GM10248 (cell line): ENCODE results near the gene CFAP77.

Source experiments
- CTCF ChIA-PET: fragments of 300-600 bp; sonication (Branson Sonifier 250); formaldehyde crosslinking; extraction: SDS; loops from one replicate; lab custom pipeline; 2021; ENCODE audit warnings: antibody characterized with exemption; lab: Yijun Ruan, JAX
- POLR2A ChIA-PET: fragments of 350-650 bp; sonication (Branson Sonifier 250); formaldehyde crosslinking; extraction: SDS; loops from one replicate; lab custom pipeline; 2020; ENCODE audit warnings: antibody characterized with exemption; lab: Yijun Ruan, JAX
- DNase-seq: peaks from one replicate; pipeline ENCODE4 v3.0.0; 2012; ENCODE audit errors: extremely low spot score
- TF ChIP-seq, protein P1 (sequence below): IDR thresholded peaks from 2 replicates; pipeline ENCODE4 v1.5.1; 2012; ENCODE audit warnings: mild to moderate bottlenecking, low read depth; ENCODE audit errors: extremely low read depth, missing control alignments, control extremely low read depth

Gene CFAP77

DNA sequence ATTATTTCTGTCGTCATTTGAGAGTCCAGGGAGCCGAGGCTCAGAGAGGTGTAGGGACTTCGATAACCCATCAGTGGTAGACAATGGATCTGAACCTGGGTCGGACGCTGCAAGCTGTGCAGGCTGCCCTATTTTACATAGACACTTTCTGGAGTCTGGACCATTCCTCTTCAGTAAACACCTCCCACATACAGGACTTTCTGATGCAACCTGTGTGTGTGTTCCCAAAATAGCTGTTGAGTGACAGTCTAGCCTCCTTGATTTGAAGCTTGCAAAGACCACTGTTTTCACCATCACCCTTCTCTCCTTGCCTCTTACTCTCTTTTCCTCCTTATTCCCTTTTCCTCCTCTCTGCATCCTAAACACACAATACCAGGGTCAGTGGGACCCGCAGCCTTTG is 30.7 kb downstream of the CFAP77 start:
- ChIA-PET CTCF (no interaction called here), POLR2A (no interaction called here)
- TF ChIP-seq, protein P1, sequence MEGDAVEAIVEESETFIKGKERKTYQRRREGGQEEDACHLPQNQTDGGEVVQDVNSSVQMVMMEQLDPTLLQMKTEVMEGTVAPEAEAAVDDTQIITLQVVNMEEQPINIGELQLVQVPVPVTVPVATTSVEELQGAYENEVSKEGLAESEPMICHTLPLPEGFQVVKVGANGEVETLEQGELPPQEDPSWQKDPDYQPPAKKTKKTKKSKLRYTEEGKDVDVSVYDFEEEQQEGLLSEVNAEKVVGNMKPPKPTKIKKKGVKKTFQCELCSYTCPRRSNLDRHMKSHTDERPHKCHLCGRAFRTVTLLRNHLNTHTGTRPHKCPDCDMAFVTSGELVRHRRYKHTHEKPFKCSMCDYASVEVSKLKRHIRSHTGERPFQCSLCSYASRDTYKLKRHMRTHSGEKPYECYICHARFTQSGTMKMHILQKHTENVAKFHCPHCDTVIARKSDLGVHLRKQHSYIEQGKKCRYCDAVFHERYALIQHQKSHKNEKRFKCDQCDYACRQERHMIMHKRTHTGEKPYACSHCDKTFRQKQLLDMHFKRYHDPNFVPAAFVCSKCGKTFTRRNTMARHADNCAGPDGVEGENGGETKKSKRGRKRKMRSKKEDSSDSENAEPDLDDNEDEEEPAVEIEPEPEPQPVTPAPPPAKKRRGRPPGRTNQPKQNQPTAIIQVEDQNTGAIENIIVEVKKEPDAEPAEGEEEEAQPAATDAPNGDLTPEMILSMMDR: no peak
- DNase-seq: no peak

DNA sequence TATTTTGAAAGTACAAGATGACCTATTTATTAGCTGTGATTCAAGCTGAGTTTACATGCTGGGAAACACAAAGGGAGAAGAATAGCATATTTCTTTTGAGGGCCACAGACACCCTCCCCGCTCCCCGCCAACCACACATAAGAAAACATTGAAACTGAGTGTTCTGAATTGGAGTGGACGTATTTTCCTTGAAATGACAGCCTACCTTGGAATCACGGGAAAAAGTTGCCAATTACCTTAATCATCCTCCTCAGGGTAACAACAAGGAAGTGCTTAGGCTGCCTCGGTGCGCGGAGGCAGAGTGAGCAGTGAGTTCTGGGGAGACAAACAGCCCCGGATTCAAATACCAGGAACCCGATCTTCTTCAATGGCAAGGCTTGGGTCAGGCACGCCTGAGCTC is 31.4 kb downstream of the CFAP77 start:
- DNase-seq: no peak
- TF ChIP-seq, protein P1: no peak
- ChIA-PET CTCF (no interaction called here), POLR2A (no interaction called here)

DNA sequence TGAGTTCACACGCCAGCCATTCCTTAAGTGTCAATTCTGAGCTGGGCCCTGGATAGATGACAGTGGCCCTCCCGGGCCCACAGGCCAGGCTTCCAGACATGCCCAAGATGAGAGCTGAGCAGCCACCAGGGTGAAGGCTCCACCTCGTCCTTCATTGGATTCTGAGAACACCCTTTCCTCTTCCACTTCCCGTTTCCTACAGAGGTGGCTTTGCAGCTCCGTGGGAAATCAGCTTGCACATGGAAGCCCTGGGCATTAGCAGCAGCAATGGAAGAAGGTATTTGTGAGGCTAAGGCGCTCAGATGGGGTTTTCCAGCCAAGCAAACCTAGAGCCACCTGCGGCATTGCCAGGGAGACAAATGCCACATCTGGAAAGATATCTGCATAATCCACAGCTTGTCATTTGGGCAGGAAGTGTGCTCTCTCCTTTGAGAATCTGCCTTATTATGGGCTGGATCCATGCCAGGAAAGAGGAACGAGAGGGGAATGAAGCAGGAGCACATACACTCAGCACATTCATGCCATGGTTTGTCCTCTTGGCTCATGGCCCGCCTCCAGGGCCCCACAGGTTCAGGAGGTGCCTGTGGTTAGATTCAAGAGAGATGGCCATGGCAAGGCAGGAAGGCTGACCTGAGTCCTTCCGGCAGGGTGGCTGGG is 34.1 kb downstream of the CFAP77 start:
- no peak for DNase-seq
- TF ChIP-seq, protein P1: no peak
- POLR2A ChIA-PET: no interaction called here
- CTCF ChIA-PET: no interaction called here

DNA sequence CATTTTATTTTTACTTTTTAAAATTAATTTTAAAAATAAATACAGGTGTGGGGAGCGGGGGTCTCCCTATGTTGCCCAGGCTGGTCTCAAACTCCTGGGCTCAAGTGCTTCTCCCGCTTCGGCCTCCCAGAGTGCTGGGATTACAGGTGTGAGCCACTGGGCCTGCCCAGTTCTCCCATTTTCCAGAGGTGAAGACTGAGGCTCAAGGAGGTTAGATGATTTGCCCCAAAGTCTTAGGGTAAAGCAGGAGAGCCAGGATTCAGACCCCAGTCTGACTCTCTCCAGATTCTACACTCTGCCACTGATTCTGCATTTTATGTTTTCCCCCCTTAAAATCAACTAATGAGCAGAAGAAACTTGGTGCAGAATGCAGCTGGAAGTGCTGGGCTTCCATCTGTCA is 36.9 kb downstream of the CFAP77 start:
- DNase-seq: no peak
- TF ChIP-seq, protein P1: no peak
- POLR2A ChIA-PET: no interaction called here
- CTCF ChIA-PET: no interaction called here

DNA sequence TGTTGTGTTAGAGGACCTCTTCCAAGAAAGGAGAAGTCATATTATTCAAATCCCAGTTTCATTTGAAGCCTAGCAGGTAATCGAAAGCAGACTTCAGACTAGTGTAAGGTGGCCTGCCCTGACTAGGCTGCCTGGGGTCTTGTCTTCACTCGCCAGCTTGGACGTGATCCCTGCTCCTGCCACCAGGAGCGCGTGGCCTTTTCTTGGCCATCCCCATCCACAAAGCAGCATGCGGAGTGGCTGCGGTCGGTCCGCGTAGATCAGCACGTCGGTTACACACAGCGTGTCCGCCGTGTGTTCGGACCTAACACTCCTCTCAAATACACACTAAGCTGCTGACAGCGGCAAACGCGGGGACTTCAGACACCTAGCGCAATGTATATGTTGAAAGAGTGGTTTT is 37.3 kb downstream of the CFAP77 start:
- TF ChIP-seq, protein P1: no peak
- CTCF ChIA-PET: no interaction called here
- DNase-seq: no peak
- POLR2A ChIA-PET: no interaction called here

DNA sequence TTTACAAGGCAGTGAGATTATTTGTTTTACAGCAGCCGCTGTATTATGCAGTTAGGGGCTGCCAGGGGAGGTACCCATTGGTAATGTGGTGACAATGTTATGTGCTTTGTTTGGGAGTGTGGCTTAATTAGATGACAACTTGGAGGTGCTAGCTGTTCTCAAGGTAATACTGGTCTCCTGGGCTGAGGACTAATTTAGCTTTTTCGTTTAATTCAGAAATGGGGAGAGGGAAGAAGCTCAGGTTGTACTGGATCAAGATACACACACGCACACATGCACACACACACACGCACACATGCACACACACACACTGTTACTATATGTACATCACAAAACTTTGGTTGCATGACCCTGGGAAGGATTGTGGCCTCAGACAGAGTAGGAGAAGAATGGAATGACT is 37.9 kb downstream of the CFAP77 start:
- ChIA-PET CTCF (no interaction called here), POLR2A (no interaction called here)
- TF ChIP-seq, protein P1: no peak

More for the DNA sequence above, 37.9 kb downstream of the CFAP77 start:
- DNase-seq: no peak
